Suprapubic skin (tissue), 4 donors: Measurements from ENCODE around the gene KLHL13. TPM values are rescaled to one million over a fixed set of nuclear protein-coding genes. Genes with fewer than 3 reads are reported as not detected.
"Not testable (repeated sequence)": the region's sequence is repeated elsewhere in the genome, so short reads cannot be mapped to it uniquely, and the experiment has no call there.

Source experiments
- DNase-seq, 2 donors: peaks; one replicate each; pipeline ENCODE4 v3.0.0-alpha.2; 2019; ENCODE audit warnings: low spot score in 2 of 2
- H3K27ac ChIP-seq: fragments of 200-600 bp; sonication (generic); one replicate; pipeline ENCODE4 v1.5.1; 2019
- H3K27me3 ChIP-seq: fragments of 200-600 bp; sonication (generic); one replicate; pipeline ENCODE4 v1.5.1; 2019
- H3K36me3 ChIP-seq: fragments of 200-600 bp; sonication (generic); one replicate; pipeline ENCODE4 v1.5.1; 2019
- H3K4me1 ChIP-seq: fragments of 200-600 bp; sonication (generic); one replicate; pipeline ENCODE4 v1.5.1; 2019
- H3K4me3 ChIP-seq: fragments of 200-600 bp; sonication (generic); one replicate; pipeline ENCODE4 v1.5.1; 2019; ENCODE audit warnings: mild to moderate bottlenecking
- H3K9me3 ChIP-seq: fragments of 200-600 bp; sonication (generic); one replicate; pipeline ENCODE4 v1.5.1; 2019
- EP300 ChIP-seq: sonication (generic); formaldehyde crosslinking; IDR thresholded peaks from one replicate; pipeline ENCODE4 v1.6.1; 2017; ENCODE audit warnings: antibody characterized with exemption
- POLR2A ChIP-seq, 2 donors: fragments of 450-650 bp; IDR thresholded peaks; one replicate each; pipeline ENCODE4 v1.6.1; 2017; ENCODE audit warnings: antibody characterized with exemption in 2 of 2, mild to moderate bottlenecking in 2 of 2, moderate library complexity in 2 of 2
- POLR2AphosphoS5 ChIP-seq, 3 donors: sonication (generic); formaldehyde crosslinking; IDR thresholded peaks; one replicate each; pipeline ENCODE4 v1.6.1; 2017; ENCODE audit warnings: antibody characterized with exemption in 3 of 3
- WGBS: methylation state at CpG from one replicate; pipeline ENCODE4 v1.1.5; 2018; 5-methylcytosine and 5-hydroxymethylcytosine counted together
- total RNA-seq, 4 donors: library from RNA; depleted of rRNA; stranded (reverse); fragments of >200 nt; gene quantifications; one replicate each; pipeline ENCODE4 v1.1.0, GENCODE V29; 2016
- TF ChIP-seq, protein P1 (sequence below), 2 donors: fragments of 200-600 bp in 1 of 2; fragments of 450-650 bp in 1 of 2; sonication (generic) in 1 of 2; IDR thresholded peaks; one replicate each; pipeline ENCODE4 v1.5.1; 2016 to 2019; ENCODE audit warnings: antibody characterized with exemption in 2 of 2, mild to moderate bottlenecking in 1 of 2, moderate library complexity in 1 of 2

KLHL13 gene
- total RNA-seq, 4 donors from 2014 or later: 1.1 to 1.7 (median 1.6) TPM

DNA sequence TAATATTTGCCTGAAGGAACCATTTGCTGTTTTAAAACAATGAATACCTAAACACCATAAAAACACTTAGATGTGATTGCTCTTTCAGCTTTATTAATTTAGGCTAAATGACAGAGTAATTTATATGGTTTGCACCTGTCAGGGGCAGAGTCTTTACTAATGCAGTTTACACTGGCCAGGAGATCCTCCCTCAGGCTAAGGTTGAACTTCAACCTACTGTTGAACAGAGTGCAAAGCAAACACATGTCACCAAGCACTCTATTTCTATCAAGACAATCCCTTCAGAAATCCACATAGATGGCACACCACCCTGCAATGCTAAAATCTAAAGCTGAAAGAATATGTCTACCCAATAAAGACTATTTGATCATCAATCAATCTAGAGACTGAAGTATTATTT lies 147.3 kb downstream of the KLHL13 start:
- TF ChIP-seq EP300 (no peak), POLR2A (IDR thresholded peaks at IDR 0.05) (no peak), POLR2AphosphoS5 (IDR thresholded peaks at IDR 0.05) (no peak)
- TF ChIP-seq, protein P1, sequence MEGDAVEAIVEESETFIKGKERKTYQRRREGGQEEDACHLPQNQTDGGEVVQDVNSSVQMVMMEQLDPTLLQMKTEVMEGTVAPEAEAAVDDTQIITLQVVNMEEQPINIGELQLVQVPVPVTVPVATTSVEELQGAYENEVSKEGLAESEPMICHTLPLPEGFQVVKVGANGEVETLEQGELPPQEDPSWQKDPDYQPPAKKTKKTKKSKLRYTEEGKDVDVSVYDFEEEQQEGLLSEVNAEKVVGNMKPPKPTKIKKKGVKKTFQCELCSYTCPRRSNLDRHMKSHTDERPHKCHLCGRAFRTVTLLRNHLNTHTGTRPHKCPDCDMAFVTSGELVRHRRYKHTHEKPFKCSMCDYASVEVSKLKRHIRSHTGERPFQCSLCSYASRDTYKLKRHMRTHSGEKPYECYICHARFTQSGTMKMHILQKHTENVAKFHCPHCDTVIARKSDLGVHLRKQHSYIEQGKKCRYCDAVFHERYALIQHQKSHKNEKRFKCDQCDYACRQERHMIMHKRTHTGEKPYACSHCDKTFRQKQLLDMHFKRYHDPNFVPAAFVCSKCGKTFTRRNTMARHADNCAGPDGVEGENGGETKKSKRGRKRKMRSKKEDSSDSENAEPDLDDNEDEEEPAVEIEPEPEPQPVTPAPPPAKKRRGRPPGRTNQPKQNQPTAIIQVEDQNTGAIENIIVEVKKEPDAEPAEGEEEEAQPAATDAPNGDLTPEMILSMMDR (IDR thresholded peaks at IDR 0.05): no peak
- Histone ChIP-seq H3K27ac (no peak overlapping the region), H3K4me1 (no peaks in the 10 kb centered on the region), H3K36me3 (no peaks in the 10 kb centered on the region), H3K4me3 (no peak overlapping the region), H3K27me3 (no peaks in the 10 kb centered on the region), H3K9me3 (no peaks in the 10 kb centered on the region)
- no peak for DNase-seq

DNA sequence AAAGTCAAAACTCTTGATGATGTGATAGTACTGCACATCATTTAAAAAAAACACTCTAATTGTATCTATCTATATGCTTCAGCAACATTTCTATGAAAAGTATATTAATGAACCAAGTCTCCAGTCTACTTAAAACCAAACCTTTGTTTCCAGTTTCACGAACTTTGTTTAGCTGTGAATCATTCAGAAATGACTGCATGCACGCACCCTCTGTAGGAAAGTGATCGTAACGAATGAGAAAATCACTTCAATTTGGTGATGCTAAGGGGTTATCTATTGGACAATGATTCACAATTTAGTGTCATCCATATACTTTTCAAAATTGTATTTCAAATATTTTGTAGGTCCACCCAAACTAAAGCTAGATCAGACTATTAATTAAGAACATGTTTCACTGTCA lies 157.6 kb downstream of the KLHL13 start:
- 83% methylated on average over 4 of the region's 4 CpGs for WGBS
- H3K4me3 ChIP-seq: no peak overlapping the region
- no peaks in the 10 kb centered on the region for H3K27me3 ChIP-seq
- no peaks in the 10 kb centered on the region for H3K9me3 ChIP-seq
- H3K36me3 ChIP-seq: no peaks in the 10 kb centered on the region
- no peak overlapping the region for H3K27ac ChIP-seq
- no peak for DNase-seq
- no peaks in the 10 kb centered on the region for H3K4me1 ChIP-seq
- TF ChIP-seq, protein P1 (IDR thresholded peaks at IDR 0.05): no peak
- no peak for TF ChIP-seq POLR2AphosphoS5 (IDR thresholded peaks at IDR 0.05)
- TF ChIP-seq POLR2A (IDR thresholded peaks at IDR 0.05): no peak
- no peak for TF ChIP-seq EP300

DNA sequence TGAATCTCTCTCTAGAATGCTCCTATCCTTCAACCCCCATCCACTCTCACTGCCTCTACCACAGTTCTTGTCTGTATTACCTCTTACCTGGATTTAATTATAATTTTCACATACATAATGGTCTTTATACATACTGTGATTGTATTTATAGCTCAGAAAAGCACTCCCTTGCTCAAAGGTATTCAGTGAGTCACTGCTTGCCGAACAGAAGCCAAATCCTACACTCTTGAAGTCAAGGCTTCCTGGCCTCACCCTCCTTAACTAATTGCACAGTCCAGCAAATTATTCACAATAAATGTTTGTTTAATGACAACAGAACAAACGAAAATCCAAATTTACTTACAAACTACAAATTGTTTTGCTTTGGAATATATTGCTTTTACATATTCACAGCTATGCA lies 159.5 kb downstream of the KLHL13 start:
- no peak for DNase-seq

DNA sequence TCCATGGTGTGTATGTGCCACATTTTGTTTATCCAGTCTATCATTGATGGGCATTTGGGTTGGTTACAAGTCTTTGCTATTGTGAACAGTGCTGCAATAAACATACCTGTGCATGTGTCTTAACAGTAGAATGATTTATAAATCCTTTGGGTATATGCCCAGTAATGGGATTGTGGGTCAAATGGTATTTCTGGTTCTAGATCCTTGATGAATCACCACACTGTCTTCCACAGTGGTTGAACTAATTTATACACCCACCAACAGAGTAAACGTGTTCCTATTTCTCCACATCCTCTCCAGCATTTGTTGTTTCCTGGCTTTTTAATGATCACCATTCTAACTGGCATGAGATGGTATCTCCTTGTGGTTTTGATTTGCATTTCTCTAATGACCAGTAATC lies 177.3 kb downstream of the KLHL13 start:
- H3K4me3 ChIP-seq, H3K4me1 ChIP-seq, H3K27ac ChIP-seq, DNase-seq, H3K36me3 ChIP-seq, H3K27me3 ChIP-seq, H3K9me3 ChIP-seq: not testable (repeated sequence)
- 27% methylated on average over 1 of the region's 1 CpG for WGBS

More for the DNA sequence above, 159.5 kb downstream of the KLHL13 start:
- no peaks in the 10 kb centered on the region for H3K36me3 ChIP-seq
- H3K27ac ChIP-seq: no peak overlapping the region
- H3K4me1 ChIP-seq: no peaks in the 10 kb centered on the region
- no peak overlapping the region for H3K4me3 ChIP-seq
- 21% methylated on average over 2 of the region's 2 CpGs for WGBS
- no peaks in the 10 kb centered on the region for H3K27me3 ChIP-seq
- TF ChIP-seq EP300 (no peak), POLR2A (IDR thresholded peaks at IDR 0.05) (no peak), POLR2AphosphoS5 (IDR thresholded peaks at IDR 0.05) (no peak)
- TF ChIP-seq, protein P1 (IDR thresholded peaks at IDR 0.05): no peak
- H3K9me3 ChIP-seq: no peaks in the 10 kb centered on the region

DNA sequence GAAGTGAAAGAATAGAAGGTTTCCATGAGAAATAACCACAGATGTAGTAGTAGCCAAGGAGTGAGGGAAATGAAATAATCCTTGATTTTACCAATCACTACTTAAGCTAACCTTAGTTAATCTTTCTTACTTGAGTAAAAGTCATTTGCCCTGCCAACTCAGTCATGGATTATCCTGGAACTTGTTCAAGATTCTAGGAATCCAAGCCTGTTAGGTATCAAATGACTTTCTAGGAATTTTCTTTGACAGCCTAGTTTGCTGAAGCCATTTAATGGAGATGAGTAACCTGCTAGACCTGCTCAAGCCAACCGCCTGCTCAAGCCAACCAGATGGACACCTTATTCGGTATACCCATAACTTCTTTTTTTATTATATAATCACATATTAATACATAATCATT lies 180.5 kb downstream of the KLHL13 start:
- 74% methylated on average over 2 of the region's 2 CpGs for WGBS
- no peak for DNase-seq
- no peaks in the 10 kb centered on the region for H3K4me1 ChIP-seq
- H3K36me3 ChIP-seq: no peaks in the 10 kb centered on the region
- H3K4me3 ChIP-seq: no peak overlapping the region
- TF ChIP-seq EP300 (no peak), POLR2AphosphoS5 (IDR thresholded peaks at IDR 0.05) (no peak), POLR2A (IDR thresholded peaks at IDR 0.05) (no peak)
- TF ChIP-seq, protein P1 (IDR thresholded peaks at IDR 0.05): no peak
- H3K9me3 ChIP-seq: no peaks in the 10 kb centered on the region
- no peak overlapping the region for H3K27ac ChIP-seq
- no peaks in the 10 kb centered on the region for H3K27me3 ChIP-seq

DNA sequence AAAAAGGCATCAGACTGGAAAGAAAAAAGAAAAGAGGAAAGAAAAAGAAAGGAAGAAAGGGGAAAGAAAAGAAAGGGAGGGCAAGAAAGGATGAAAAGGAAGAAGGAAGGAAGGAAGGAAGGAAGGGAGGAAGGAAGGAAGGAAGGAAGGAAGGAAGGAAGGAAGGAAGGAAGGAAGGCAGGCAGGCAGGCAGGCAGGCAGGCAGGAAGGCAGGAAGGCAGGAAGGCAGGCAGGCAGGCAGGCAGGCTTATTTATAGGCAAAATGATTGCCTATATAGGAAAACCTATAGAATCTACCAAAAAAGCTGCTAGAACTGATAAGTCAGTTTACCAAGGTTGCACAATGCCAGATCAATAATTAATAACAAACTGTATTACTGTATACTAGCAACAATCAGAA lies 186.5 kb downstream of the KLHL13 start:
- not testable (repeated sequence) for H3K27ac ChIP-seq, H3K4me3 ChIP-seq, H3K9me3 ChIP-seq, H3K36me3 ChIP-seq, H3K4me1 ChIP-seq, DNase-seq, H3K27me3 ChIP-seq
